Fibroblast of pulmonary artery (primary cell): ENCODE data around the gene CD101.

Source experiments
- DNase-seq: peaks from one replicate; pipeline ENCODE4 v3.0.0-alpha.2; 2010; ENCODE audit warnings: low read depth
- H3K4me3 ChIP-seq: replicated peaks from 2 replicates; pipeline ENCODE4 v1.5.1; 2011; ENCODE audit warnings: low read depth, mild to moderate bottlenecking, control low read depth, low read length, moderate library complexity
- TF ChIP-seq, protein P1 (sequence below): IDR thresholded peaks from 2 replicates; pipeline ENCODE4 v1.5.1; 2011; ENCODE audit warnings: mild to moderate bottlenecking, control low read depth, low read length, inconsistent platforms; ENCODE audit errors: missing control alignments

The CD101 gene

GRCh38 chr1:116958977-116959376 is 42.6 kb upstream of the CD101 start:
- TF ChIP-seq, protein P1, sequence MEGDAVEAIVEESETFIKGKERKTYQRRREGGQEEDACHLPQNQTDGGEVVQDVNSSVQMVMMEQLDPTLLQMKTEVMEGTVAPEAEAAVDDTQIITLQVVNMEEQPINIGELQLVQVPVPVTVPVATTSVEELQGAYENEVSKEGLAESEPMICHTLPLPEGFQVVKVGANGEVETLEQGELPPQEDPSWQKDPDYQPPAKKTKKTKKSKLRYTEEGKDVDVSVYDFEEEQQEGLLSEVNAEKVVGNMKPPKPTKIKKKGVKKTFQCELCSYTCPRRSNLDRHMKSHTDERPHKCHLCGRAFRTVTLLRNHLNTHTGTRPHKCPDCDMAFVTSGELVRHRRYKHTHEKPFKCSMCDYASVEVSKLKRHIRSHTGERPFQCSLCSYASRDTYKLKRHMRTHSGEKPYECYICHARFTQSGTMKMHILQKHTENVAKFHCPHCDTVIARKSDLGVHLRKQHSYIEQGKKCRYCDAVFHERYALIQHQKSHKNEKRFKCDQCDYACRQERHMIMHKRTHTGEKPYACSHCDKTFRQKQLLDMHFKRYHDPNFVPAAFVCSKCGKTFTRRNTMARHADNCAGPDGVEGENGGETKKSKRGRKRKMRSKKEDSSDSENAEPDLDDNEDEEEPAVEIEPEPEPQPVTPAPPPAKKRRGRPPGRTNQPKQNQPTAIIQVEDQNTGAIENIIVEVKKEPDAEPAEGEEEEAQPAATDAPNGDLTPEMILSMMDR, result no peak
- no peak for DNase-seq

GRCh38 chr1:116961606-116962005 is 40.0 kb upstream of the CD101 start:
- TF ChIP-seq, protein P1, result no peak
- no peak overlapping the region for H3K4me3 ChIP-seq
- DNase-seq, result no peak

More at GRCh38 chr1:116958977-116959376, 42.6 kb upstream of the CD101 start:
- no peak overlapping the region for H3K4me3 ChIP-seq

GRCh38 chr1:116962987-116963639 is 38.4 kb upstream of the CD101 start:
- H3K4me3 ChIP-seq, result no peak overlapping the region
- TF ChIP-seq, protein P1, result no peak
- DNase-seq, result no peak

DNA sequence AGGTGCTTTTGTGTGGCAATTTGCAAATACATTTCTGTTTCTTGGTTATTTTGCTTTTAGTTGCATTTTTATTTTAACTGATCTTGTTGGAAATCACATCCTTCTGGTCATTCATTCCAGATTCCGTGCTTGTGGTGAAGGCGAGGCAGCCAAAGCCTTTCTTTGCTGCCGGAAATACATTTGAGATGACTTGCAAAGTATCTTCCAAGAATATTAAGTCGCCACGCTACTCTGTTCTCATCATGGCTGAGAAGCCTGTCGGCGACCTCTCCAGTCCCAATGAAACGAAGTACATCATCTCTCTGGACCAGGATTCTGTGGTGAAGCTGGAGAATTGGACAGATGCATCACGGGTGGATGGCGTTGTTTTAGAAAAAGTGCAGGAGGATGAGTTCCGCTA is 34.8 kb upstream of the CD101 start:
- TF ChIP-seq, protein P1, result no peak
- no peak for DNase-seq
- H3K4me3 ChIP-seq, result no peak overlapping the region

DNA sequence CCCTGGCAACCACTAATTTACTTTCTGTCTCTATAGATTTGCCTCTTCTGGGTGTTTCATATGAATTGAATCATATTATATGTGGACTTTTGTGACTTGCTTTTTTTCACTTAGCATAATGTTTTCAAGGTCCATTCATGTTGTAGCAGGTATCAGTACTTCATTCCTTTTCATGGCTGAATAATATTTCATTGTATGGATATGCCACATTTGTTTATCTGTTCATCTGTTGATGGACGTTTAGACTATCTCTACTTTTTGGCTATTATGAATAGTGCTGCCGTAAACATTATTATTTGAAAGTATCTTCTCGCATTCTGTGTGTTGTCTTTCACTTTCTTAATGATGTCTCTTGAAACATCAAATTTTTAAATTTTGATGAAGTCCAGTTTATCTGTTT is 32.8 kb upstream of the CD101 start:
- no peak for DNase-seq
- TF ChIP-seq, protein P1, result no peak
- H3K4me3 ChIP-seq, result no peak overlapping the region

DNA sequence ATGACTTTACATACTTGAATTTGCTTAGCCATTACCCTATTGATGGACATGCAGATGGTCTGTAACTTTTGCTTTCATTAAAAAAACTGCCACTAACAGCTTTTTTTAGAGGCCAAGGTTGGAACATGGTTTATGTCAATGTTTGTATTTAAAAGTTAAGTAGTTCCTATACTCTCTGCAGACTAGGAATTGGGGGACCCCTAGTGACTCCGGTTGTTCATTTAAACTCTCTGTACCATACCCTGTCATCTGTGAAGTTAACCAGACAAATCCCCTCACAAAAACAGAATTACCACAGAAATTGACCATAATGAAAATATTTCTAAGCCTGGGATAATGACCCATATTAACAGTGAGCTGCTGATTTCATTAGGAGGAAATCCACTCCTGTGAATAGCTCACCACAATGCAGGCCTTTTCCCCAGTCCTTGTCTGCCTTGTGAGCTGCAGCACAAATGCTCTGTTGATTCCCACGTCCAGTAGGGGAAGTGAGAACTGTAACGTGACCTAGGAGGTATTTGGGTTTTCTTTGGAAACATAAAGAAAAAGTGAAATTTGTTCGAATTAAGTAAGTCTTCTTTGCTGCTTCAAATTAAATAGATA is 30.2 kb upstream of the CD101 start:
- no peak overlapping the region for H3K4me3 ChIP-seq
- no peak for DNase-seq
- TF ChIP-seq, protein P1, result no peak
